Measurements from ENCODE around the gene STK24.

Gene STK24

DNA sequence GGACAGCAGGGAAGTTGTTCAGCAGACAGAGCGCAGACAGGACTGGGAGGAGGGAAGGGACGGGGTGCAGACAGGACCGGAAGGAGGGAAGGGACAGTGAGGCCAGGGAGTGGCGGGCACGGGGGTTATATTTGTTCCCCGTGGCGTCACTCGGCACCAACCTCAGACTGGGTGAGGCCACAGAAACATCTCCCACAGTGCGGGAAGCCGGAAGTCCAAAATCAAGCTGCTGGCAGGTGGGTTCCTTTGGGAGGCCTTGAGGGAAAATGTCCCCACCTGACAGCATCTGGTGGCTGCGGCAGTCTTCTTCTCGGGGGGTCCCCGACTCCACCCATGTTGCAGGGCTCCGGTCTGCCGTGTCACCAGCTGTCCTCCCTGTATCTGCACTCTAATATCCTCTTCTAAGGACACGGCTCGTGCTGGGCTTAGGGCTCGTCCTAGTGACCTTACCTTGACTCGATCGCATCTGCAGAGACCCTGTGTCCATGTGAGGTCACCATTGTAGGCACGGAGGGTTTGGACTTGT is 133.0 kb downstream of the STK24 start:
- no peaks in the 10 kb centered on the region for H3K27me3 ChIP-seq (ENCODE audit: insufficient read depth, low read length, poor library complexity, severe bottlenecking)
- no peaks in the 10 kb centered on the region for H4K20me1 ChIP-seq (ENCODE audit: insufficient read depth, low read length, poor library complexity, severe bottlenecking)
- no peak overlapping the region for H3K9ac ChIP-seq (ENCODE audit: low read depth, low read length, poor library complexity, severe bottlenecking)

DNA sequence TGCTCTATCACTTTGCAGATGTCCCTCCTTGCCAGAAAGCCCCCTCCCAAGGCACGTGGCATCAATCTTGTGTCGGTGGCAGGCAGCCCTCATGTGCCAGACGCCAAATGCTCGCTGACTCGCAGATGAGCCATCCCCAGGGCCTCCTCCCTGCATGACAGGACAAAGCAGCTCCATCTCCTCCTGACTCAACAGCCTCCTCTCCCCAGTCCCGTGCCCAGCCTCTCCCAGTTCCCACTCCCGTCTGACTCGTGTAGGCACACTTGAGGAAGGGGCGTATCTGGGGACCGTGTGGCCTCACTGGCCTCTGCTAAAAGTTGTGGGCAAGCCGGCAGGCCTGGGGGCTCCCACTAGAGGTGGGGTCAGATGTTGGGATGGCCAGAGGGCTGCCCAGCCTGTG is 133.6 kb downstream of the STK24 start:
- no peak overlapping the region for H2AFZ ChIP-seq (ENCODE audit: low read length)
- H3F3A ChIP-seq (ENCODE audit: low read depth): no peaks in the 10 kb centered on the region
- no peaks in the 10 kb centered on the region for H3K9me3 ChIP-seq (ENCODE audit: insufficient read depth, low read depth, low read length)
- H3K4me1 ChIP-seq (ENCODE audit: insufficient read depth, low read length, poor library complexity, severe bottlenecking): no peaks in the 10 kb centered on the region
- H3K79me2 ChIP-seq (ENCODE audit: insufficient read depth, low read length): no peaks in the 10 kb centered on the region
- no peaks in the 10 kb centered on the region for H3K27me3 ChIP-seq (ENCODE audit: insufficient read depth, low read length, poor library complexity, severe bottlenecking)
- H3K9me2 ChIP-seq (replicated peaks; ENCODE audit: low read depth, low read length): no peaks in the 10 kb centered on the region
- no peaks in the 10 kb centered on the region for H4K20me1 ChIP-seq (ENCODE audit: insufficient read depth, low read length, poor library complexity, severe bottlenecking)
- no peak overlapping the region for H3K4me3 ChIP-seq (ENCODE audit: low read length, poor library complexity, severe bottlenecking)
- H3K4me2 ChIP-seq (ENCODE audit: low read depth, low read length, poor library complexity, severe bottlenecking): no peak overlapping the region
- TF ChIP-seq, protein P1, sequence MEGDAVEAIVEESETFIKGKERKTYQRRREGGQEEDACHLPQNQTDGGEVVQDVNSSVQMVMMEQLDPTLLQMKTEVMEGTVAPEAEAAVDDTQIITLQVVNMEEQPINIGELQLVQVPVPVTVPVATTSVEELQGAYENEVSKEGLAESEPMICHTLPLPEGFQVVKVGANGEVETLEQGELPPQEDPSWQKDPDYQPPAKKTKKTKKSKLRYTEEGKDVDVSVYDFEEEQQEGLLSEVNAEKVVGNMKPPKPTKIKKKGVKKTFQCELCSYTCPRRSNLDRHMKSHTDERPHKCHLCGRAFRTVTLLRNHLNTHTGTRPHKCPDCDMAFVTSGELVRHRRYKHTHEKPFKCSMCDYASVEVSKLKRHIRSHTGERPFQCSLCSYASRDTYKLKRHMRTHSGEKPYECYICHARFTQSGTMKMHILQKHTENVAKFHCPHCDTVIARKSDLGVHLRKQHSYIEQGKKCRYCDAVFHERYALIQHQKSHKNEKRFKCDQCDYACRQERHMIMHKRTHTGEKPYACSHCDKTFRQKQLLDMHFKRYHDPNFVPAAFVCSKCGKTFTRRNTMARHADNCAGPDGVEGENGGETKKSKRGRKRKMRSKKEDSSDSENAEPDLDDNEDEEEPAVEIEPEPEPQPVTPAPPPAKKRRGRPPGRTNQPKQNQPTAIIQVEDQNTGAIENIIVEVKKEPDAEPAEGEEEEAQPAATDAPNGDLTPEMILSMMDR (conservative IDR thresholded peaks at IDR 0.05; ENCODE audit: low read length): no peak
- TF ChIP-seq EZH2phosphoT487 (IDR thresholded peaks at IDR 0.05; ENCODE audit: borderline replicate concordance): no peak
- no peak overlapping the region for H3K9ac ChIP-seq (ENCODE audit: low read depth, low read length, poor library complexity, severe bottlenecking)
- H3K36me3 ChIP-seq (ENCODE audit: insufficient read depth, low read length): peaks cover 8% of the 10 kb centered on the region; the same call in 1 of the 2 replicates

More for the DNA sequence above, 133.0 kb downstream of the STK24 start:
- no peaks in the 10 kb centered on the region for H3K4me1 ChIP-seq (ENCODE audit: insufficient read depth, low read length, poor library complexity, severe bottlenecking)
- no peak overlapping the region for H2AFZ ChIP-seq (ENCODE audit: low read length)
- H3F3A ChIP-seq (ENCODE audit: low read depth): no peaks in the 10 kb centered on the region
- peaks cover 10% of the 10 kb centered on the region; the same call in 1 of the 2 replicates for H3K36me3 ChIP-seq (ENCODE audit: insufficient read depth, low read length)
- no peaks in the 10 kb centered on the region for H3K79me2 ChIP-seq (ENCODE audit: insufficient read depth, low read length)
- H3K9me2 ChIP-seq (replicated peaks; ENCODE audit: low read depth, low read length): no peaks in the 10 kb centered on the region
- no peak overlapping the region for H3K4me2 ChIP-seq (ENCODE audit: low read depth, low read length, poor library complexity, severe bottlenecking)
- no peak overlapping the region for H3K4me3 ChIP-seq (ENCODE audit: low read length, poor library complexity, severe bottlenecking)
- H3K9me3 ChIP-seq (ENCODE audit: insufficient read depth, low read depth, low read length): no peaks in the 10 kb centered on the region
- no peak for TF ChIP-seq EZH2phosphoT487 (IDR thresholded peaks at IDR 0.05; ENCODE audit: borderline replicate concordance)
- TF ChIP-seq, protein P1 (conservative IDR thresholded peaks at IDR 0.05; ENCODE audit: low read length): no peak

DNA sequence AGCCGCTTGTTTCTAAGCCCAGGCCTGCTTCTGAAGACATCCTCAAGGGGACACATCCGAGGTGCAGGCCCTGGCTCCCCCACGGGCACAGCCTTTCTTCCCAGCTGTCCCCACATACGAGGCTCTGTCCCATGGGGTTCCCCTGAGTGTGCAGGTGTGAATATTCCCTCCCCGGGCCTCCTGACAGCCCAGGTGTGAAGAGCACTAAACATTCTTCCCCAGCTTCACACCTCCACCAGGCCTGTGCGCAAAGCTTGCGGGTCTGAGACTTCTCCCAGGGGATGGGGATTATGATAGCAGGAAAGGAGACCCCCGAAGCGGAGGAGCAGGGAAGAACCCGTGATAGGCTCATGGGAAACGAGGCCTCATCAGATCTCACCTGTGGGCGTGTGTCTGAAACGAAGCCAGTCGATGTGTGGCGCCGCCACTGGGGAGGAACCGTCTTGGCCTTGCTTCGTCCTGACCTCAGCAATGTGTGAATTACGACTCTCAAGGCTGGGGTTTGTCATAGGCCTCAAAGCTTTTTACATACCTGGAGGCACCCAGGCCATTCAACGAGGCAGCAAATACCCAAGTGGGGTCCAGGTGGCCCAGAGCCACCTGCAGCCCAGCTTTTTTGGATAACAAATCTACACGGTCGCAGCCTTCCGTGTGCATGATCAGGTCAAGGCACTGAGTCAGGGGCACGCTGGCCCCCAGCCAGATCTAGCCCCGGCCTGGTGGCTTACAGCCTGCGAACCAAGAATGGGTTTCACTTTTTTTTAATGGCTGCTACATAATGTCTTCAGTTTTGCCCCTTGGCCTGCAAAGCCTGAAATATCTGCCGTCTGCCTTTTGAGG is 134.3 kb downstream of the STK24 start:
- no peak overlapping the region for H3K4me2 ChIP-seq (ENCODE audit: low read depth, low read length, poor library complexity, severe bottlenecking)
- TF ChIP-seq, protein P1 (conservative IDR thresholded peaks at IDR 0.05; ENCODE audit: low read length): no peak
- no peak for TF ChIP-seq EZH2phosphoT487 (IDR thresholded peaks at IDR 0.05; ENCODE audit: borderline replicate concordance)
- H2AFZ ChIP-seq (ENCODE audit: low read length): no peak overlapping the region
- no peak overlapping the region for H3K4me3 ChIP-seq (ENCODE audit: low read length, poor library complexity, severe bottlenecking)
- H3K36me3 ChIP-seq (ENCODE audit: insufficient read depth, low read length): peaks cover 2% of the 10 kb centered on the region; the same call in 1 of the 2 replicates
- no peaks in the 10 kb centered on the region for H3K79me2 ChIP-seq (ENCODE audit: insufficient read depth, low read length)
- H4K20me1 ChIP-seq (ENCODE audit: insufficient read depth, low read length, poor library complexity, severe bottlenecking): no peaks in the 10 kb centered on the region
- no peaks in the 10 kb centered on the region for H3K27me3 ChIP-seq (ENCODE audit: insufficient read depth, low read length, poor library complexity, severe bottlenecking)
- H3F3A ChIP-seq (ENCODE audit: low read depth): no peaks in the 10 kb centered on the region
- no peaks in the 10 kb centered on the region for H3K9me2 ChIP-seq (replicated peaks; ENCODE audit: low read depth, low read length)
- H3K4me1 ChIP-seq (ENCODE audit: insufficient read depth, low read length, poor library complexity, severe bottlenecking): no peaks in the 10 kb centered on the region
- H3K9me3 ChIP-seq (ENCODE audit: insufficient read depth, low read depth, low read length): no peaks in the 10 kb centered on the region
- H3K9ac ChIP-seq (ENCODE audit: low read depth, low read length, poor library complexity, severe bottlenecking): no peak overlapping the region

Data from Loucy (cell line).